Erythroblast (primary cell): ENCODE measurements around the gene FRAS1.

Source experiments
- GATA1 ChIP-seq: IDR thresholded peaks from 2 replicates; pipeline ENCODE4 v1.6.1; 2011; ENCODE audit warnings: low read depth, mild to moderate bottlenecking, control low read depth, low read length, moderate library complexity
- POLR2A ChIP-seq: IDR thresholded peaks from 2 replicates; pipeline ENCODE4 v1.6.1; 2011; ENCODE audit warnings: mild to moderate bottlenecking, low read length

- TF ChIP-seq POLR2A (no peak), GATA1 (no peak)
These were observed 509.8 kb downstream of the FRAS1 start for GRCh38 chr4:78566834-78567499.
